ENCODE measurements around the gene GLOD4.
"Not testable (repeated sequence)": the region's sequence is repeated elsewhere in the genome, so short reads cannot be mapped to it uniquely, and the experiment has no call there.

Gene GLOD4

DNA sequence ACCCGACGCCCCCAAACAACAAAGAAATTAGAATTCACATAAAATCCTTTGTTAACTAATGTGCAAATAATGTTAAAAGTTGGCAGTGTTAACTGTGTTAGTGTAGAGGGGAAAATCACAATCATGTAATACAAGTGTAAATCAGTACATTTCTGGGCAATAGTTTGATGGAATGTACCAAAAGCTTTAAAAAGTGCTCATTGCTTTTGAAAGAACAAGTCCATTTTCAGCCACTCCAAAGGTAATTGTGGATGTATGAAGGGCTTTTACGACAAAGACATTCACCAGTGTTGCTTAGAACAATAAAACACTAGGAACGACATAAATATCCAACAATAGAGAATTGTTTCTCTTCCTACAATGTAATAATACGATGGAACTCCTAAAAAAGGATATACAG is 9.1 kb downstream of the GLOD4 start:
- no peak for DNase-seq

- no peak for DNase-seq
Measured at GRCh38 chr17:767076-767475, 15.0 kb downstream of the GLOD4 start.

DNA sequence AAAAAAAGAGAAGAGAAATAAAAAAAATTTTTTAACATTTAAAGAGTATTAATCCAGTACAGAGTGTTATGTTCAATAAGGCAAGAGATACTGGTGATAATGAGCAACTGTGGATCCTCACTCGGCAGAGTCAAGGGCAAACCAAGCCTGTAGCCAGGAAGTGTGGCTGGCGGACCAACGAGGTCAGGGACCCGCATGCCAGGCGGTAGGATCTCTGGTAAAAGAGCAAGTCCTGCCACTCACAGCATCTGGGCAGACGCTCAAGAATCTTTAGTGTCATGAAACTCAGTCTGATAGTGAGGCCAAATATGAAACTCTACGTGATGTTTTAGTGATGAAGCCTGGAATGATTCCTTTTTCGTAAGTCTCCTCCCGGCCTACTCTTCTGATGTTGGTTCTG is 21.7 kb downstream of the GLOD4 start:
- no peak for DNase-seq

GRCh38 chr17:759964-760363 is 22.1 kb downstream of the GLOD4 start:
- no peak for DNase-seq

DNA sequence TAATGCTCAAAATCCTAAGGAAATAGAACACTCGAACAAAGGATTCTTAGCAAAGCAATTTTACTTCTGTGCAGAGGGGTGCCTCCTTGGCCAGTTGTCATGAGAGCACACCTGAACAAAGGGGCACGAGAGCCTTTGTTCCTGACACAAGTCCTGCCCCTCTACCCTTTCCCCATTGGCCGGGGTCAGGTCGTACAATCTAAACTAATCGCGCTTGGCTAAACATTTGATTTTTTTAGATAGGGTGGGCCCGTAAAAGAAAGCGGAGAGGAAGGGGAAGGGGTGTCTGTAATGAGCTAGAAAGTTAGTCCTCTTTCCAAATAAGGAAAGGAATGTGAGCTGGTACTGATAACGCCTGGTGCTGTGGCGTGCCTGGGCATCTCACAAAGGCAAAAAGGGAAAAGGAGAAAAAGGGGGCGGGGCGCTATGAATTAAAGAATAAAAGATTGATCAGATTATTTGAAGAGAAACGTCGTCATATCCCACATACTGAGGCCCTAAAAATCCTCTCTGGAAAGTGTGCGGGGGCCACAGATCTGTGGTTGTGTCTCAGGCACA is 26.0 kb downstream of the GLOD4 start:
- not testable (repeated sequence) for DNase-seq

- not testable (repeated sequence) for DNase-seq
Measured at GRCh38 chr17:755319-755961, 26.6 kb downstream of the GLOD4 start.

- no peak for DNase-seq
Measured at GRCh38 chr17:753418-753817, 28.7 kb downstream of the GLOD4 start.

- peak; percentile 82 for DNase-seq
Measured at GRCh38 chr17:752620-753219, 29.4 kb downstream of the GLOD4 start.

DNA sequence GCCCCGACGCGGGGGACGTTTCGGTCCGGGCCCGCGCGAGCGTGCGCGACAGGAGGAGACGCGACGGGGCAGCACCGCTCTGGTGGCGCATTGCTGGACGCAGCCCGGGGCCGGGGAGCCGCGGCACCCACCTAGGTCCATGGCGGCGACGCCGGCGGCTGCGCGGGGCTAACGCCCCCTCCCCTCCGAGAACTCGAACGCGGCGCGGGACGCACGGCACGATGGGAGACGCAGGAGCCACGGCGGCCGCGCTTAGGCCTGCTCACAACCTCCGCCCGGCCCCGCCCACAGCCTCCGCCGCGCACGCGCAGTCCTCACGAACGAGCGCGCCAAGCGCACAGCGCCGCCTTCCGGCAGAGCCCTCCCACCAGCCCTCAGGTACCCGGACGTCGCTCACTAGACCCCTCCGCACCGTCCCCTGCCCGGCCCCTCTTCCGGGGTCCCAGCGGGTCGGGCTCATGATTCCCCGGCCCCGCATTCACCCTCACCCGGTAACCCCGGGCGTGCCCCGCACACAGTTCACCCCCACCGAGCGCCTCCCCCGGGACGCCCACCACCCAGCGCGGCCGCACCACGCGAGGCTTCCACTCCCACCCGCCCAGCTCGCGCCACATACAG is 30.0 kb downstream of the GLOD4 start, which contains the start of gene GEMIN4:
Gene GEMIN4 (minus strand): TSS at position 263 of the 618 bp plus-strand sequence. CDS start 122 bp downstream, at position 141.
- peak; percentile 99 for DNase-seq

DNA sequence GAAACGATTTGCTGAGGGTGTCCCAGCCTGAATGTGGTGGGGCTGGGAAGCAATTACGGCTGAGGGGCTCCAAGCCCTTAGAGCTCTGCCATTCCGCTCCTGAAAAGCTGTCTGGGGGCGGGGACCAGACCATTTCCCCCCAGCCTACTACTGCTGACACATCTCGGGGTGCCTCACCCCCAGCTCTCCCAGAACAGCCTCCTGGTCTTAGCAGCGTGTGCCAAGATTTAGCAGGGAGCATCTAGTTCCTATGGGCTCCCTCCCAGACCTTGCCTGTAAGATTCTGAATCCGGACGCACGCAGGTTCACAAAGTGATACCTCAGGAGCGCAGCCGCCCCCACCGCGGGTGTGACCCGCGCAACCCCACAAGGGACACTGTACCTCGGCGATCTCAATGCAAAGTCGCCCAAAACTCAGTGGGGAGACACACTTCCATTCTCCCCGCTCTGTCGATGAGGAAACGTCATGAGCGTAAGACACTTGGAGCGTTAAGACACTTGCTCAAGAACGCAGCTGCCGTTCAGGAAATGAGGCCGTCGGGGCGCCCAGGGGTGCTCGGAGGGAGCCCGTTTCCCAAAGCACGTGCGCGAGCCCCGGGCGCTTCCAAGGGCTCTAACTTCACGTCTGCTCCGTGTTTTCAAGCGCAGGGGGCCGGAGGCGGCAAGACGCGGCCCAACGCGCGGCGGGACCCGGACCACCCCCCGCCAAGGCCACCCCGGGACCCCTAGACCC is 30.6 kb downstream of the GLOD4 start:
- no peak for DNase-seq

DNA sequence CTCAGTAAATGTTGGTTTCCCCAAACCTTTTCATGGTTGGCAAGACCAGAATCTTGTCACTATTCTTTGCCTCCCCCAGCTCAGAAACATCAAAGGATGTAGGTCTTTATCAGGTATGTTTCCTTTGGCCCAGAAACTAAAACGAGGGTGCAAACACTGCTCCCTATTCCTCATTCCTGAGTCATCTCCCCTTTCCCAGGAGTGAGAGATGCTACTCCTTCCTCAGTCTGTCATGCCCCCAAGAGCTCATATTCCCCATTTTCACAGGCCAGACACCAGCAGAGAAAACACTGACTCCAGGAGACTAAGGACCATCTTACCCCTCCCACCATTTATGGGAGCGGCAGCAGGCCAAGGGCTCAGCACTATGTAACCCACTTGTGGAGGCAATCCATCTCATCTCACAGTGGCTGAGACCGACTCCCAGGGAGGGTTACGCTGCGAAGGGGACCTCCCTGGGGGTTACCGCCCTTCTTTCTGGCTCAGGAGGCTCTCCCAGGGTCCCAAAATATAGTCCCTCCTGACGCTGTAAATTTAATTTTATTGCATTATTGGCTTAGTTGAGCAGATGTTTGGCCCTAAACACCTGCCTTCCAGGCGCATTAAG is 31.5 kb downstream of the GLOD4 start:
- DNase-seq, result no peak

DNA sequence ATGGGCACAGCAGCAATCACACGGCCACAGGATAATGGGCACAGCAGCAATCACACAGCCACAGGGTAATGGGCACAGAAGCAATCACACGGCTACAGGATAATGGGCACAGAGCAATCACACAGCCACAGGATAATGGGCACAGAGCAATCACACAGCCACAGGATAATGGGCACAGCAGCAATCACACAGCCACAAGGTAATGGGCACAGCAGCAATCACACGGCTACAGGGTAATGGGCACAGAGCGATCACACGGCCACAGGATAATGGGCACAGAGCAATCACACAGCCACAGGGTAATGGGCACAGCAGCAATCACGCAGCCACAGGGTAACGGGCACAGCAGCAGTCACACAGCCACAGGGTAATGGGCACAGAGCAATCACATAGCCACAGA is 32.7 kb downstream of the GLOD4 start:
- DNase-seq, result not testable (repeated sequence)

GRCh38 chr17:748604-749003 is 33.5 kb downstream of the GLOD4 start:
- not testable (repeated sequence) for DNase-seq

DNA sequence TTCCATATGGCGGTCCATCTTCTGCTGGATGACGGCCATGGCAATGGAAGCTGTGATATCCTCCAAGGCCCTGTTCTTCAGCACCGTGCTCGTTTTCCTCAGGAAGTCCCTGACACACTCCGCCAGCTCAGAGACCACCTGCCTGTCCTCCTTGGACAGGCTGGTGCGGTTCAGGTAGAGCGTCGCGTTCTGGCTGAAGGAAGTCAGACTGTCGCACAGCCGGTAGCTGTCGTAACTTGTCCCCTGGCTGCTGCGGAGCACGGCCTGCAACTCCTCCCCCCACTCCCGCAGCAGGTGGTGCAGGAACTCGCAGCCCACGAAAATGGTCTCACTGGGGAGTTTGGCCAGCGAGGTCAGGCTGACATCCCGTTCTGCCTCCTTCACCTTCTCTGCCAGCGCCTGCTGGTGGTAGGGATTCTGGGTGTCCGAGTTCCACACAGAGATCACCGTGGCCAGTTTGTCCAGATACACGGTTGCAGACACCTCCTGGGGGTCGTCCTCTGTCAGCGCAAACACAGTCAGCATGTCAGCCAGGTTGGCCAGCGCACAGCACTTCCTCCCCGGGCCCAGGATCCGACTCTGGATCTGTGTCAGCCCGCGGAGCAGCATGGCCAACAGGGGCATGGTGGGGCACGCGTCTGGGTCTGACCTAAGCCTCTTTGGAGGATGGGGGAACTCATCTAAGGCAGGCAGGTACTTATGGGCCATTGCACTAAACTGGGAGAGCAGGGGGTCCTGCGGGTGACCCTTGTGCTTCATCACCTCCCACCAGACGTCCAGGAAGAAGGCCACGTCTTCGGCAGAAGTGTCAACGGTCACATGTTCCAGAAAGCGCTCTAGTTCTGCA is 35.1 kb downstream of the GLOD4 start:
- no peak for DNase-seq

DNA sequence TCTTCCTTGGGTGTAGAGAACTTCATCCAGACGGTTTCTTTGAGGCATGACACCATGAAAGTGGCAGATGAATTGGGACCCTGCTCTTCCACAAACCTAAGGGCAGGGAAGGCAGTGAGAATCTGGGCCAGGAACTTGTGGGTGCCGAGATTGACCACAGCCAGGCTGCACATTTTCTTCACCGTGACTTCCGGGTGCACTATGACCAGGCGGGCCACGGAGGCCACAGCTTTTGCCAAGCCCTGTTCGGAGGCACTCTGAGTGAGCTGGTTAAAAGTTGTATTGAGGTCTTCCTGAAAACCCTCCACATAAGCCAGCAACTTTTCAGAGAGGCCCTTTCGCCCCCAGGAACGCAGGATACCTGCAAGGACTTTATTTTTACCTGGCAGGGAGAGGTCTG is 35.9 kb downstream of the GLOD4 start:
- DNase-seq, result no peak

GRCh38 chr17:745406-745805 is 36.7 kb downstream of the GLOD4 start:
- DNase-seq, result no peak

DNA sequence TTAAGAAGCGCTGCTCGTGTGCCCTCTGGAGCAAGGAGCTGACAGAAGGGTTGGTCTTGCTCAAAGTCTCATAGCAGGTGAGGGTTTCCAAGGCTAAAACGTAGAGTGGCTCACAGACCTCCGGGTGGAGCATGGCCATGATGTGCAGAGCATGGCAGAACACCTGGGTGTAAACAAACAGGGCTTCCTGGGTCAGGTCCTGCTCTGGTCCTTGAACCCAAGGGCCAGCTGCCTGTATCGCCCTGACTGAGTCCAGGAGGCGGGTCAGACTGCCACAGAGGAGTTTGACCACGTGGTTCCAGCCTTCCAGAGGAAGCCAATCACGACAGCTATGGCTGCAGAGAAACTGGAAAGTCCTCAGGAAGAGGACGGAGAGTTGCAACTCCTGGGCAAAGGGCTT is 37.1 kb downstream of the GLOD4 start:
- DNase-seq, result no peak

DNA sequence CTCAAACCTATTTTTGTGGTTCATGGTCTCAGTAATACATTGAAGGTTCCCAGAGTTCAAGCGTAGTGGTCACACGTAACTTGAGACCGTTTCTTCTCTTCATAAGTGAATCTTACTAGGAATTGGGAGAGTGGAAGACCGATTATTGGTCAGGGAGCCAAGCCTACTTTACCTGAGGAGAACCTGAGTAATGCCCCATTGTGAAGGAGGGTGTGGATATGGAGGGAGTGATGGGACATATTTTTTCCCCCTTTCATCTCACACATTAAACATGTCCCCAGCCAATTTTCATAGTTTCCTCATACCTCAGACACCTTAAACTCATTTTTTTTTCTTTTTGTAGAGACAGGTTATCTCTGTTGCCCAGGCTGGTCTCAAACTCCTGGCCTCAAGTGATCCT is 38.9 kb downstream of the GLOD4 start:
- no peak for DNase-seq

- DNase-seq, result no peak
Measured at GRCh38 chr17:742147-742793, 39.8 kb downstream of the GLOD4 start.

- no peak for DNase-seq
Measured at GRCh38 chr17:740240-741017, 41.7 kb downstream of the GLOD4 start.
